ENCODE measurements around the gene FBXO17. TPM values are rescaled to one million over a fixed set of nuclear protein-coding genes. Genes with fewer than 3 reads are reported as not detected.

FBXO17 gene
- total RNA-seq, 2 donors from 2014 or later, result 1.7 to 1.9 TPM

DNA sequence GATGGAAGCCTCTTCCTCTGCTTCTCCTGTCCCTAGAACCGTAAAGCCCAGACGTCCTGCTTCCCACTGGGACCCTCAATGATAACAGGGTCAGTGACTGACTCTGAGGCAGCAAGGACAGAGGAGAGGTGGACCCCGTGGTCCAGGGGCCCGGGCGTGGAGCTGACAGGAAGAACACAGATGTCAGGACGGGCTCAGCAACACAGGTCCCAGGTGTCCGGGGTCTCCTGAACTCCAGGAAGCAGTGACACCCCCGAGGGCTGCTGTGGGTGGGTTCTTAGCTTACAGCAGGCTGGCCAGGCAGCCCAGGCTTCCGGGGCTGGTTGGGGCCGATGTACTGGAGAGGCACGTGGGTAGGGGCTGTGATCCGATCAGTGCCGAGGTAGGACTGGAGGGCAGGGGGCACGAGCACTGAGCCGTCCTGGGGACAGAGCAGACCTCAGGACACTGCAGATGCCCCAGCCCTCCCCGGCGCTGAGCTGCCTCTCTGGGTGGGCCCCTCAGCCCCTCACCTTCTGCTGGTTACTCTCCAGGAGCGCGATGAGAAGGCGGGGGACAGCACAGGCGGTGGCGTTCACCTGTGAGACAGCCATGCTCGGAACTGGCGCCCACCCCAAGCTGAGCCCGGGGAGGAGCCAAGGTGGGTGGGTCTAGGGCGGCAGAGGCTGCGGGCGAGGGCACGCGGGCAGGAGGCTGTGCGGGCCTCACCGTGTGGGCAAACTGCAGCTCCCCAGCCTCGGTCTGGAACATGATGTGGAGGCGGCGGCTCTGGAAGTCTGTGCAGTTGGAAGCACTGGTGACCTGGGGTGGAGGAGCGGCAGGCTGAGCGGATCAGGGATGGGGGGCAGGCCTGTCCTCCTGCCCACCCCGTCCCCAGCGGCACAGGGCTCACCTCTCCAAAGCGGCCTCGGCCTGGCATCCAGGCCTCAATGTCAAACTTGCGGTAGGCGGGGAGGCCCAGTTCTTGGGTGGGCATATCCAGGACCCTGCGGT lies 59.9 kb downstream of the FBXO17 start:
- H3K4me3 ChIP-seq, result no peak overlapping the region
- no peak overlapping the region for H3K9ac ChIP-seq (ENCODE audit: low read depth in 2 of 2, low read length in 2 of 2)
- no peaks in the 10 kb centered on the region for H3K36me3 ChIP-seq
- no peaks in the 10 kb centered on the region for H3K9me3 ChIP-seq
- intact Hi-C loops (cut with DNase I), result no loop called here
- H3K27me3 ChIP-seq, result no peaks in the 10 kb centered on the region
- H3K4me1 ChIP-seq, result no peaks in the 10 kb centered on the region
- H3K27ac ChIP-seq, result no peak overlapping the region
- no peak for DNase-seq
- TF ChIP-seq, protein P1, sequence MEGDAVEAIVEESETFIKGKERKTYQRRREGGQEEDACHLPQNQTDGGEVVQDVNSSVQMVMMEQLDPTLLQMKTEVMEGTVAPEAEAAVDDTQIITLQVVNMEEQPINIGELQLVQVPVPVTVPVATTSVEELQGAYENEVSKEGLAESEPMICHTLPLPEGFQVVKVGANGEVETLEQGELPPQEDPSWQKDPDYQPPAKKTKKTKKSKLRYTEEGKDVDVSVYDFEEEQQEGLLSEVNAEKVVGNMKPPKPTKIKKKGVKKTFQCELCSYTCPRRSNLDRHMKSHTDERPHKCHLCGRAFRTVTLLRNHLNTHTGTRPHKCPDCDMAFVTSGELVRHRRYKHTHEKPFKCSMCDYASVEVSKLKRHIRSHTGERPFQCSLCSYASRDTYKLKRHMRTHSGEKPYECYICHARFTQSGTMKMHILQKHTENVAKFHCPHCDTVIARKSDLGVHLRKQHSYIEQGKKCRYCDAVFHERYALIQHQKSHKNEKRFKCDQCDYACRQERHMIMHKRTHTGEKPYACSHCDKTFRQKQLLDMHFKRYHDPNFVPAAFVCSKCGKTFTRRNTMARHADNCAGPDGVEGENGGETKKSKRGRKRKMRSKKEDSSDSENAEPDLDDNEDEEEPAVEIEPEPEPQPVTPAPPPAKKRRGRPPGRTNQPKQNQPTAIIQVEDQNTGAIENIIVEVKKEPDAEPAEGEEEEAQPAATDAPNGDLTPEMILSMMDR (IDR thresholded peaks at IDR 0.05), result no peak

DNA sequence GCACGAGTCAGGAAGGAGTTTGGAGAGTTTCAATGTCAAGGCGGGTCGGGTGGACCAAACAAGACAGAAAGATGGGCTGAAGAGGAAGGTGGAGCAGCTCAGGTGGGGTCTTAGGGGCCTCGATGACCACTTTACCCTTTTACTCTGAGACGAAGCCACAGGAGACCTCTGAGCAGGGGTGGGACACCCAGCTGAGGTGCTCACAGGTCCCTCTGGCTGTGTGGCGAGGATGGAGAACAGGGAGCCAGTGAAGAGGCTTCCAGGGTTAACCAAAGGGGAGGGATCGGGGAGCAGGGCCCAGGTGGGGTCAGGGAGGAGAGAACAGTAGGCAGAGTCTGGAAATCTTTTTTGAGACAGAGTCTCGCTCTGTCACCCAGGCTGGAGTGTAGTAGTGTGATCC lies 61.6 kb downstream of the FBXO17 start:
- no peaks in the 10 kb centered on the region for H3K36me3 ChIP-seq

DNA sequence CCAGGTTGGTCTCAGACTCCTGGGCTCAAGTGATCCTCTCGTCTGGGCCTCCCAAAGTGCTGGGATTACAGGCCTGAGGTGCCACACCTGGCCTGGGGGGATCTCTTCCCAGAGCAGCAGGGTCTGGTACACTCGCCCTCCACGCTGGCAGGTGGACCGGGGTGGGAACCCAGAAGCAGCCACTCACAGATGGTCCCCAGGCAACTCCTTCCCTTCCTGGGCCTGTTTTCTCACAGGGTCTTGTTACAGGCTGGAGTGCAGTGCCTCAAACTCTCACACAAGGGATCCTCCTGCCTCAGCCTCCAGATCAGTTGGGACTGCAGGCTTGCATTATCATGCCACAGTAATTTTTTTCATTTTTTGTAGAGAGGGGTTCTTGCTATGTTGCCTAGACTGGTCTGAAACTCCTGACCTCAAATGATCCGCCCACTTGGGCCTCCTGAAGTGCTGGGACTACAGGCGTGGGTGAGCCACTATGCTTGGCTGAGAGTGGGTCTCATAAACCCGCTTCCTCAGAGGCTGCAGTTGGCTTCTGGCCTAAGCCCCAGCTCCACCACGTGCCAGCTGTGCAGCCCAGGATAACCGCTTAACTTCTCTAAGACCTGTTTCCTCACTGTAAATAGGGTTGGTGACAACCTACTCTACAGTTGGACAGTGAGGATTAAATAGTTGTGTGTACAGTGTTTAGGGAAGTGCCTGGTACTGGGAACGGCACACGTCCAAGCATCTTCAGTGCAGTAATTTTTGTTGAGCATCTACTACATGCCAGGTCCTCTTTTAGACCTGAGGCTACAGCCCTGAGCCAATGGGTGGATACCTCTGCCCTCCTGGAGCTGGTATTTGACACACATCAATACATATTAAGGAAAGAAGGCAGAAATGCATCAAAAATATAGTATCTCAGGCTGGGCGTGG lies 62.7 kb downstream of the FBXO17 start:
- TF ChIP-seq, protein P1 (IDR thresholded peaks at IDR 0.05), result no peak
- no peaks in the 10 kb centered on the region for H3K9me3 ChIP-seq

More for the DNA sequence above, 61.6 kb downstream of the FBXO17 start:
- Histone ChIP-seq H3K9me3 (no peaks in the 10 kb centered on the region), H3K4me1 (no peaks in the 10 kb centered on the region), H3K4me3 (no peak overlapping the region), H3K9ac (ENCODE audit: low read depth in 2 of 2, low read length in 2 of 2) (no peak overlapping the region), H3K27me3 (no peaks in the 10 kb centered on the region), H3K27ac (no peak overlapping the region)
- intact Hi-C loops (cut with DNase I), result no loop called here
- no peak for DNase-seq
- TF ChIP-seq, protein P1 (IDR thresholded peaks at IDR 0.05), result no peak

DNA sequence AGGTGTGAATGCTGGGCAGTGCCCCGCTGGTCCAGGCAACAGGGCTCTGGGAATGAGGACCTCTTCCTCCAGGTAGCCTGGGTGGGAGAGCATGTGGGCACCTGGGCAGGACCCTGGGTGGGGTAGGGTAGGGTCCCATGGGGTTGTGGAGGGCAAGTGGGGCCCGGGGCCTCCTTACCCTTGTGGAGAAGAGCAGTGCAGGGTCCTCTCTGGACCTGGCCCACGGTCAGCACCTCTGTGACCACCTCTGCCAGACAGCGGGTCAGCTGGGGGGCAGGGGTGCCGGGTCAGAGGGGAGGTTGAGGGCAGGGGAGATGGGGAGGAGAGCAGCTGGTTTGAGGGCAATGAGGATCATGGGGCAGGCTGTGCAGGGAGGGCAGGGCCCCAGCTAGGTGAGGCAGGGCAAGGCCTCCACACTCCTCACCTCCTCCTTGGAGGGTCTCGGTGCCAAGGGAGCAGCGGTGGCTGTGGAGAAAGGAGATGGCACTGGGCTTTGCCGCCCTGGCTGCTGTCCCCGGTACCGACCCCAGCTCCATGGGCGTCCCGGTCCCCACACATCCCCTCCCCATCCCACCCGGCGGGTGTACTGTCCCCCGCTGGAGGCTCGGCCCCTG lies 64.0 kb downstream of the FBXO17 start:
- intact Hi-C loops (cut with DNase I), result no loop called here
- Histone ChIP-seq H3K4me1 (no peaks in the 10 kb centered on the region), H3K27ac (no peak overlapping the region), H3K36me3 (no peaks in the 10 kb centered on the region), H3K9ac (ENCODE audit: low read depth in 2 of 2, low read length in 2 of 2) (no peak overlapping the region), H3K9me3 (no peaks in the 10 kb centered on the region), H3K27me3 (no peaks in the 10 kb centered on the region), H3K4me3 (no peak overlapping the region)
- TF ChIP-seq, protein P1 (IDR thresholded peaks at IDR 0.05), result no peak
- DNase-seq, result no peak

More for the DNA sequence above, 62.7 kb downstream of the FBXO17 start:
- no peak overlapping the region for H3K4me3 ChIP-seq
- no peaks in the 10 kb centered on the region for H3K36me3 ChIP-seq
- no peak overlapping the region for H3K27ac ChIP-seq
- no peaks in the 10 kb centered on the region for H3K4me1 ChIP-seq
- DNase-seq, result no peak
- intact Hi-C loops (cut with DNase I), result no loop called here
- no peak overlapping the region for H3K9ac ChIP-seq (ENCODE audit: low read depth in 2 of 2, low read length in 2 of 2)
- H3K27me3 ChIP-seq, result no peaks in the 10 kb centered on the region

DNA sequence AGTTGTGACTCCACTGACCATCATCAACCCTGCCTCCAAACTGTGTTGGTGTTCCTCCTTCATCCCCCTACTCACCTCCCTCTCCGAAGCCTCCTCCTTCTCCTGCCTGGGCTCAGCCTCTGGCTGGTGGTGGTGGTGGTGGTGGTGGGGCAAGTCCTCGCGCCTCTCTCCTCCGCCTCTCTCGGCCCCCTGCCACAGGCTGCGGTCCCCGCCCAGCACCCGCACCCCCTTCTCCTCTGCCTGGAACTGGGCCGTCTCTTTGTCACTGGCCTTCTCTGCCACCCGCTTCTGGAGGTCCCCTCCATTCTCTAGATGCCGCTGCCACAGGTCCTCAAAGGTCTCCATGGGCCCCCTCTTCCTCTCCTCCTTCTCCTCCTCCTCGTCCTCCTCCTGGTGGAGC lies 65.1 kb downstream of the FBXO17 start:
- no peak for DNase-seq
- TF ChIP-seq, protein P1 (IDR thresholded peaks at IDR 0.05), result no peak
- Histone ChIP-seq H3K27me3 (no peaks in the 10 kb centered on the region), H3K9ac (ENCODE audit: low read depth in 2 of 2, low read length in 2 of 2) (no peak overlapping the region), H3K4me1 (no peaks in the 10 kb centered on the region), H3K4me3 (no peak overlapping the region), H3K9me3 (no peaks in the 10 kb centered on the region), H3K27ac (no peak overlapping the region), H3K36me3 (no peaks in the 10 kb centered on the region)
- intact Hi-C loops (cut with DNase I), result no loop called here

All from colonic mucosa (tissue), 4 donors.